Right hindlimb (tissue), 1 donor: ENCODE measurements around the gene IFT74.
A peak's percentile ranks its signal among the peaks of the same experiment; 100 is the strongest.
"Not testable (repeated sequence)": the region's sequence is repeated elsewhere in the genome, so short reads cannot be mapped to it uniquely, and the experiment has no call there.

ENCODE experiments used
- DNase-seq: peaks from one replicate; pipeline ENCODE4 v3.0.0-alpha.2; 2018

IFT74 gene

DNA sequence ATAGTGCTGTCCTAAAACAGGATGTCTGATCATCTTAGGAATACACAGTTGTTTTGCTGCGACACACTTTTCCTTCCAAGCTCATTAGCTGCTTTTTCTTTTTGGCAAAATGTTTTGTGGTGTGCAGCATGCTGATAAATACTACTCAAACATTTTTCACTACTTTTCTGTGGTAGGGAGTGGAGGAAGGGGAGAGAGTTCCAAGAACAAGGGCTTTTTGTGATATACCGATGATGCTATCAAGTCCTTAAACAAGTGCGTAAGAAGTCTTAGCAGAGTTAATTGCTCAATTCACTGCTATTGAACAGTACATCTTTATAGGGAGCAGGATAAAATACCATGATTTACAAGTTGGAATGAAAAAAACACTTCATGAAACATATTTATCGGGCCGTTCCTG is 129.2 kb downstream of the IFT74 start:
- DNase-seq, result no peak

DNA sequence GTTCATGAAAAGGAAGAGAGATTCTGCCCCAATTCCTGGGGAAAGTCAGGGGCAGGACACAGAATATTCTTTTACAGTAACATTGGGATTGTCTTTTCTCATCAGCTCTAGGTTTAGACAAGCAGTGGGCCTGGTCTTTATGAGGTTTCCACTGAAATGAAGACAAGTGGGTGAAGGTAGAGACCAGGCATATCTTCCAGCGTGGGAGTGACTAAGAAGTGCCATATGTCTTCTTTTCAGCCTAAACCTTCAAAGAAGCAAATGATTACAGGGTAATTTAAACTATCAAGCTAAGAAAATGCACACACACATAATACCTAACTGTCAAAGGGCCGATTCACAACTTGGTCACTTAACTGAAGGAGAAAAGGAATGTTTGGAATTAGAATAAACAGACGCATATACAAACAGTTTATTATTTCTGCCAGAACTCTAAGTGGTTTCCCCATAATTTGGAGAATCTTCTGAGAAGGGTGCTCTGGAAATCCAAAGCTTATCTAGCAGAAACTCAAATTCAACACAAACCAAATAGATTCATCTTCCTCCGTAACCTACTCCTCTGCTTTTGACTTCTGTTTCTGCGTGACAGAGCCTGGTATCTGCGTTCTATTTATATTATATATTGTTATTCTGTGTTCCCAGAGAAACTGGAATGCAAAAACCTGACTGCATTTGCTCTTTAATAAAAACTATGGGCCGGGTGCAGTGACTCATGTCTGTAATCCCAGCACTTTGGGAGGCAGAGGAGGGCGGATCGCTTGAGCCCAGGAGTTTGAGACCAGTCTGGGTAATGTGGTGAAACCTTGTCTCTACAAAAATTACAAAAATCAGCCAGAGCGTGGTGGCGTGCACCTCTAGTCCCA is 130.8 kb downstream of the IFT74 start:
- DNase-seq, result no peak

GRCh38 chr9:27088981-27089380 is 132.8 kb downstream of the IFT74 start:
- DNase-seq, result no peak

- no peak for DNase-seq
Measured at GRCh38 chr9:27089706-27090105, 133.5 kb downstream of the IFT74 start.

- DNase-seq, result no peak
Measured at GRCh38 chr9:27090231-27090630, 134.0 kb downstream of the IFT74 start.

DNA sequence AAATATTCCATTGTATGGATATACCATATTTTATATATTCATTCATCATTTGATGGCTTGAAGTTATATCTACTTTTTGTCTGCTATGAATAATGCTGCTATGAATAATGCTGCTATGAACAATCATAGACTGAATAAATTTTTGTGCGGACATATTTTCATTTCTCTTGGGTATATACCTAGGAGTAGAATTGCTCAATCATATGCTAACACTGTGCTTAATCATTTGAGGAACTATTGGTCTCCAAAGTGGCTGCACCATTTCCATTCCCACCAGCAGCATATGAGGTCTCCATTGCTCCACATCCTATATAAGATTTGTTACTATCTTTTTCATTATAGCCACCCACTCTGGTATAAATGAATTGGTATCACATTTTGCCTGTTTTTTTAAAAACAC is 134.5 kb downstream of the IFT74 start:
- DNase-seq, result no peak

GRCh38 chr9:27092496-27092895 is 136.3 kb downstream of the IFT74 start:
- DNase-seq, result not testable (repeated sequence)

DNA sequence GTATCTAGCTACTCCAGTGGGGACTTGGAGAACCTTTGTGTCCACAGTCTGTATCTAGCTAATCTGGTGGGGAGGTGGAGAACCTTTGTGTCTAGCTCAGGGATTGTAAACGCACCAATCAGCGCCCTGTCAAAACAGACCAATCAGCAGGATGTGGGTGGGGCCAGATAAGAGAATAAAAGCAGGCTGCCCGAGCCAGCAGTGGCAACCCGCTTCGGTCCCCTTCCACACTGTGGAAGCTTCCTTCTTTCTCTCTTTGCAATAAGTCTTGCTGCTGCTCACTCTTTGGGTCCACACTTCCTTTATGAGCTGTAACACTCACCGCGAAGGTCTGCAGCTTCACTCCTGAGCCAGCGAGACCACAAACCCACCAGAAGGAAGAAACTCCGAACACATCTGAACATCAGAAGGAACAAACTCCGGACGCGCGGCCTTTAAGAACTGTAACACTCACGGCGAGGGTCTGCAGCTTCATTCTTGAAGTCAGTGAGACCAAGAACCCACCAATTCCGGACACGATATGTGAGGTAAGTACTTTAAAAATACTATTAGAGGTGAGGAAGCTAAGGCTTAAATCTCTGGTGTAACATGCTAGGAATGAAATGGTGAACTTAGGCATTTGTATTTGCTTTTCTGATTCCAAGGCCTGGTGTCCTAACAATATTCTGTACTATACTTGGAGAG is 137.3 kb downstream of the IFT74 start:
- not testable (repeated sequence) for DNase-seq

DNA sequence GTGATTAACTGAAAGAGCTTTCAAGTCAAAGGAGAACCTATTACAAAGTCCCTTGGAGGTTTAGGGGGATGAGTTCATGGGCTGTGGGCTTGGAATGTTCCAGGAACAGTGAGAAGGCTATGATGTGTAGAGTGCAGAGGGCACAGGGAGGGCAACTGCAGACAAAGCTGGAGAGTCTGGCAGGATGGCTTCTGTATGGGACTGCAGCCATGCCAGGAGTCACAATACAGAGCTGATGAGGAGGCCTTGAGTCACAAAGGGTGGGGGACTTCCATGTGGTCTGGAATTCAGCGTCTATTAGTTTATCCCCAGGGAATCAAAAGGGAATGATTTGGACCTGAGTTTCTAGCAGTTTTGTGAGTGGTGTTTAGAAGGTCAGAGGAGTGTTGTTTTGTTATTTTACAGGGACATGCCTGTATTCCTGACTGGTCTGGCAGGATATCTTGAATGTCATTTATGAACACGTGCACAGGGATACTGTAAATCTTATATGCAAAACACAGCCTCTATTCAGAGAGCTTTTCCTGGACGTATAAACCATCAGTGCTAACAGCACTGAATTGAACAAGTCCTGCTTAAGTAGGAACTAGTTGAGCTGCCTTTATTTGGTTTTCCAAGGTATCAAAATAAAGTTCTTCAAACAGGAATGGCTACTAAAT is 138.6 kb downstream of the IFT74 start:
- DNase-seq, result no peak

DNA sequence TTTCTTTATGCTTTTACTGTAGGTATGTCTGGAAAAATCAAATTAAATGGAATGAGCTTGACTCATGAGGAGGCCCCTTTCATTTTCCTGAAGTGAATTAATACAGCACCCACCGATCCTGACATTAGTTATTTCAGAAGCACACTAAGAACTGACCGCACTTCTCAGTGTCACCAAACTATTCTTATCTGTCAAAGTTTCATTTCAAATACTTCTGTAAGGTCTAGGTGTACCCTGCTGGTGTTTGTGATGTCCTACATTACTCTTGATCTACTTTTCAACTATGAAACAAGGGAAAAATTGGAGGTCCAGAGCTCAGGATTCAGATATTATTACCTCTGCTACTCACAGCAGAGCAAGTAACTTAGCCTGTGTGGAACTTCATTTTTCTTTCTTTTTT is 151.0 kb downstream of the IFT74 start:
- no peak for DNase-seq

- peak; percentile 36 for DNase-seq
Measured at GRCh38 chr9:27108981-27109541, 152.8 kb downstream of the IFT74 start, which contains the start of gene TEK. Gene TEK, plus strand, starts transcription at chr9:27109225. Its CDS starts 366 bp downstream, at chr9:27109591.

DNA sequence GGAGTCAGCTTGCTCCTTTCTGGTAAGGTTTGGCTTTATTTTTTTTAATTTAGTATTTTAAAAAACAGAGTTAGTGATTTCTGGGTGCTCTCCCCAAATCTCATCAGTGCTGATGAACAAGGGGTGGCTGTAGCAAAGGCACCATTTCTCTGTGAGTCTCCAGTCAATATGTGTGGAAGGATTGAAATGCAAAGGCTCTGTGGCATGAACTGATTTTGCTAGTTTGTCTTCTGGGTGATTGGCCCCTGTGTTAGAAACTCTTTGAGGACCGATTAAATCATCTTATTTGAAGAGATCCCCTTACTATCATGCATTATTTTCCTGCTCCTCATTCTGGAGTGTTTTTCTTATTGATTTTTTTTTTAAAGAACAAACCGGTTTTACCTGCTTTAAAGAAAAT is 153.4 kb downstream of the IFT74 start:
- no peak for DNase-seq

- no peak for DNase-seq
Measured at GRCh38 chr9:27110181-27110580, 154.0 kb downstream of the IFT74 start.

DNA sequence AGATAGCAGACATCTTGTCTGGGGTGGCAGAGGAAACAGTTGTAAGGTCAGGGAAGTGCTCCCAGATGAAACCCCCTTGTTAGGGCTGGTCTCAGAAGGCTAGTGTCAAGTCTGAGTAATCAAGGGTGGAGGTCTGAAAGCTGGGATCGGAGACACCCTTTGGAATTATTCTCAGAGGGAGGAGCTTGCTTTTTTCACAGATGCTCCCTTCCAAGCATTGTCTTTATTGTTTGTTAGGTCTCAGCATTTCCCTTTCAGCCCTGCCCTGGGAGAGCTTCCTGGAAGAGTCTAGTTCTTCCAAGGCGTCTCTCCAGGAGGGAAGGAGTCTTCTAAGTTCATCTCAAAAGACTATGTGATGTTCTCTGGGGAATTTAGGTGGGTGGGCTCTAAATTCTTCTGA is 156.0 kb downstream of the IFT74 start:
- no peak for DNase-seq
